Vagina (tissue), 2 donors: ENCODE data around the gene DOC2B.

ENCODE experiments used
- CTCF ChIP-seq, 3 experiments: fragments of 450-650 bp in 2 of 3; fragments of 200-600 bp in 1 of 3; sonication (generic) in 1 of 3; IDR thresholded peaks; one replicate each; pipeline ENCODE4 v1.5.1; 2017 to 2019; ENCODE audit warnings: antibody characterized with exemption in 3 of 3, mild to moderate bottlenecking in 2 of 3, moderate library complexity in 2 of 3
- POLR2A ChIP-seq, 2 donors: fragments of 450-650 bp; IDR thresholded peaks; one replicate each; pipeline ENCODE4 v1.6.1; 2017; ENCODE audit warnings: antibody characterized with exemption in 2 of 2, mild to moderate bottlenecking in 2 of 2, moderate library complexity in 2 of 2

DNA sequence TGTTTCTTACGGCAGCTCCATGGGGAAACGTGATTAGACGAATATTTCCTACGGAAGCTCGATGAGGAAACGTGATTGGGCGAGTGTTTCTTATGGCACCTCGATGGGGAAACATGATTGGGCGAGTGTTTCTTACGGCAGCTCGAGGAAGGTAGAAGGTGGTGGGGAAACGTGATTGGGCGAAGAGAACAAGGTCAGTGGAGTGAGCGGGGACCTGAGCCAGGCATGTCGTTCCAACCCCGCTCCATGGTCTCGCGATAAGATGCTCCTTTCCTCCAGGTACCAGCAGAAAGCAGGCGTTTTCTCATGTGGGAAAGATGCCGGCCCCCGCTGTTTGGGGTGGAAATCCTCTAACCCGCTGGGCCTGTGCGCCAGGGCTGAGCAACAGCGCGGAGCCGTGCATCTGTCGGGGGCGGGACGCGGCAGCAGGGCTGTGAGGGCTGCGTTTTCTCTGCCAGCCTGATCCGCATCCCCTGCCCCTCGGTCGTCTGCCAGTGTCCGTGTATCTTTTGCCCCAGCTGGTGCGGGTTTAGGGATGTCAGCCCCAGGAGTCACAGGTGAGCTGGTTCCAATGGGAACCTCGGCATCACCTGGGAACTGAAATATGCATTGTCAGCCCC lies 25.6 kb upstream of the DOC2B start:
- TF ChIP-seq CTCF (IDR thresholded peaks at IDR 0.05) (no peak), POLR2A (IDR thresholded peaks at IDR 0.05) (no peak)
